Left kidney (tissue), 2 donors: ENCODE results near the gene RBM19. TPM values are rescaled to one million over a fixed set of nuclear protein-coding genes. Genes with fewer than 3 reads are reported as not detected.
A peak's percentile ranks its signal among the peaks of the same experiment; 100 is the strongest.

ENCODE experiments used
- DNase-seq: peaks from one replicate; pipeline ENCODE4 v3.0.0-alpha.2; 2013
- polyA plus RNA-seq: library from polyadenylated mRNA; unstranded; fragments of 120-200 nt; gene quantifications from one replicate; pipeline ENCODE4 v1.2.1, GENCODE V29; 2013; ENCODE audit not compliant: insufficient read length

RBM19 gene
- polyA plus RNA-seq, 1 donor = 41.9 TPM

DNA sequence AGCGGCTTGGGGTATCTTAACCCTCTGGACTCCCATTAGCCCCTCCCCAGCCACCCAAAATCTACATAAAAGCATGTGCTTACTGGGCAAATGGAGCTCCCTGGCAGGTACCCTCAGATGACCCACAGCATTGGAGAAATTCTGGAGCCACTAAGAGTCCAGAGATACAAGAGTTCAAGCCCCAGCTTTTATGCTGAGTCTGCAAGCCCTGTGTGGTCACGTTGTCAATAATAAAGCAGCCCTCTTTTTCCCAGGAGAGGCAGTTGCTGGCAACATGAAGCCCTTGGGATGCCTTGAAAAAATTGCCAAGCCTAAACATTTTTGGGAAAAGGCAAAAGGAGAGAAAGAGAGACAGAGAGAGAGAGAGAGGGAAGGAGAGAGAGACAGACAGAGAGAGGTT is 83.4 kb downstream of the RBM19 start:
- DNase-seq = no peak

DNA sequence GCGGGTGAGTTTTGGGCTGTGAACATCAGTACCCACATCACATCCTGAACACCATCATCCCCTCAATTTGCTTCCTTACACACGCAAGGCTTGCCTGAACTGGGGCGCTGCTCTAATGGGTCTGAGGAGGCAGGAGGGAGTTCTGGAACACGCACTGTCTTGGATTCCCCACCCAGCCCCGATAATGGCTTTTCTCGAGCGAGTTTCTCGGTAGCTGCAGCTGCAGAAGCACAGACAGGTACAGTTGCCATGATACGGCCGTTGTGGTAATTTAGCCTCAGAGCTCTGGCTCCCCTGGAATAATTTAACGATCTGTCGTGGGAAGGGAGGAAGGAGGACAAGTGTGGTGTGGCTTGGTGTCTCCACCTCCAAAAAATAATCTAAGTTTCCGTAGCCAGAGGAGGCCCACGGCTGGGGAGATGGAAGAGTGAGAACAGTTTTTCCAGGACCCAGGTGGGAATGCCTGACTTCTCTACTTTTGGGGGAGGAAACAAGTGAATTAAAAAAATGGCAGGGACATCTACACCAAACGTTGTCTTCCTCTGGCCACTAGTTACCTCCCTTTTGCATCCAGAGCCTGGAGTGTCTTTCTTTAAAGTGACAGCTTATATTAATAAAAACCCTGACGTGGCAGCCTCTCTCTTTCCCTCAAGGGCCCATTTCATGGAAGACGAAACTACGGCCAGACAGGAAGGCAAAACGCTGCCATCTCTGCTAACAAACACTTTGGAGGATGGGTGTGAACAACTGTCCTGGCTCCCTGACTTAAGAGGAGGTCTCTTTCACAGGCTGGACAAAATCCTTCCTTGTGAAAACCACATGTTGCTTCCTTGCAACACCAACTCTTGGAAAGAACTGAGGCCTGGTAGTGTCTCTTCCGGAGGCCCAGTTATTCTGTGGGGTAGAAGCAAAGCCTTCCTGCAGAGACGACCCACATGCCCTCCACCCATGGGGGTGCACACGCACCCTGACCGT is 84.8 kb downstream of the RBM19 start:
- no peak for DNase-seq

DNA sequence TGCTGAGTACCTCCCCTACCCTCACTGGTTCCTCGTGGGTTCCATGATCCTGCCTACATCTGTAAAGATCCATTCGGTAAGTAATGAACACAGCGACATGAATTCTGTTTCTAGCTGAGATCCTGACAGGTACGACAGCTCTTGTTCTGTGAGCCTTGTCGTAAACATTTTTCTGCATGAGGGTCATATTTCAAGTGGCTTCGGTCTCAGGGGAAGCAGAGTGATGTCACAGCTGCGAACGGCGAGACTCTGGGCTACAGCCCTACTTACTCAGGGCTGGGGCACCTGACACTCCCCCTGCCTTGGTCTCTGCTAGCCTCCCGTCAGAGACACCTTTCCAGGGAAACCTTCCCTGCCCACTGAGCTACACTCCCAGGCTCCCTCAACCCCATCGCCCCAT is 85.8 kb downstream of the RBM19 start:
- DNase-seq = no peak

GRCh38 chr12:113879658-113880057 is 86.5 kb downstream of the RBM19 start:
- no peak for DNase-seq

DNA sequence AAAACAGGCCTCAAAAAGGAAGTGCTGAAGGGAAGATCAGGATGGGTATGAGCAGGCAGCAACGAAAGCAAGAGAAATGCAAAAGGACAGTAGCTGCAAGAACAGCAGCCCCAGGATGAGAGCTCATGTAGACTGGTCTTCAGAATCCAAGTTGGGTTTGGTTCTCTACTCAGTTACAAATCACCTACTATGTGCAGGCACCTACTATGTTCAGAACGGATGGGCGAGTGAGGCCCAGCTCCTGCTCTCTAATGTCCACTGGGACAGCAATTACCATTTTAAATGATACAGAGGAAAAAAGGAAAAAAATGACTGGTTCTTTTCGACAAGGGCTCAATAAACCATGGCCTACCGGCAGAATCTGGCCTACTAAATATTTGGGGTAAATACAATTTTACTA is 88.5 kb downstream of the RBM19 start:
- DNase-seq = no peak

DNA sequence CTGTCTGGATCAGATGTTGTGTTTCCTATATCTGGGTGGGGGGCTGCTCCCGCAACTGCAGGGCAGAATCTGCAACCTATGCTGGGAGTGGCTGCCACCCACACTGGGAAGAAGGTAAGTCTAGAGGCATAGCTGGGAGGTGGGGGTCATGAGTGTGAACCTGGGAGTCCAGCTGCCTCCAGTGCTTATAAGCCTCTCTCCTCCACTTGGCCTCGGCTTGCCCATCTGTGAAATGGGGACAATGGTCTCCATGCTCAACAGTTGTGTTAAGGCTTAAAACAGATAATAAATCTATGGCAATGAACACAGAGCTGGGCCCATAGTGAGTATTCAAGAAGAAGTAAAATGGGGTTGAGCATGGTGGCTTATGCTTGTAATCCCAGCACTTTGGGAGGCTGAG is 90.0 kb downstream of the RBM19 start:
- no peak for DNase-seq

- no peak for DNase-seq
These were observed 90.4 kb downstream of the RBM19 start for GRCh38 chr12:113875691-113876090.

GRCh38 chr12:113874999-113875561 is 91.0 kb downstream of the RBM19 start:
- DNase-seq = no peak

- DNase-seq = no peak
These were observed 91.8 kb downstream of the RBM19 start for GRCh38 chr12:113874326-113874725.

- DNase-seq = no peak
These were observed 92.4 kb downstream of the RBM19 start for GRCh38 chr12:113873740-113874139.

- no peak for DNase-seq
These were observed 95.2 kb downstream of the RBM19 start for GRCh38 chr12:113870890-113871289.

- no peak for DNase-seq
These were observed 96.1 kb downstream of the RBM19 start for GRCh38 chr12:113870035-113870434.

- DNase-seq = no peak
These were observed 97.8 kb downstream of the RBM19 start for GRCh38 chr12:113868365-113868764.

DNA sequence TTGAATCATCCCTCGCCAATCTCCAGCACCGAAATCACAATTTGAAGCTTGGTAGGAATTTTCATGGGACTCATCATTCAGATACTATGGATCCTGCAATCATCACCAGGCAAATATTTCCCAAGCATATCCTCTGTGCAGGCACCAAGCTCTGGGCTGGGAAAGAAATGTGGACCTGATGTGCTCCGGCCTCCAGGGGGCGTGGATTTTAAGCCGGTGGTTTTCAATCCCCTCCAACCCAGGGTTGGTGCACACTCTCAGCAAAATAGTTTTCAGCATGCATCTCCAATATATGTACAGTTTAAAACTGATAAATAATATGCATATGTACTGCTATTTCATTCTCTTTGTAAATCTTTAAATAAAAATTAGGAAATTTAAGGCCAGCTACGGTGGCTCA is 98.9 kb downstream of the RBM19 start:
- DNase-seq = no peak

DNA sequence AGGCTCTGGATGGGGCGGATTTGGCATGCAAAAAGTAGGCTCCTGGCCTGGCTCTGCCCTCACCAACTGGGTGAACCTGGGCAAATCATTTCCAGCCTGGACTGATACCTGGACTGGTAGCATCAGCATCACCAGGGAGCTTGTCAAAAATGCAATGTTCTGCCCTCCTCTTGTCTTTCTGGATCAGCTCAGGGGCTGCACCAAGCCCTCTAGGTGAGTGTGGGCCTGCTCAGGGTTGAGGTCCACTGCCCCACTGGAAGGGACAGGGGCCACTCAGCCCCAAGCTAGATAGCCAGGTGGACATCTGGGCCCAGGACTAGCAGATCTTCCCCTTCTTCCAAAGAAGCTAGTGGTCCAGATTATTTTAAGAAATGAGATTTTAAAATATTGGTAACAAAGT is 99.6 kb downstream of the RBM19 start:
- no peak for DNase-seq

DNA sequence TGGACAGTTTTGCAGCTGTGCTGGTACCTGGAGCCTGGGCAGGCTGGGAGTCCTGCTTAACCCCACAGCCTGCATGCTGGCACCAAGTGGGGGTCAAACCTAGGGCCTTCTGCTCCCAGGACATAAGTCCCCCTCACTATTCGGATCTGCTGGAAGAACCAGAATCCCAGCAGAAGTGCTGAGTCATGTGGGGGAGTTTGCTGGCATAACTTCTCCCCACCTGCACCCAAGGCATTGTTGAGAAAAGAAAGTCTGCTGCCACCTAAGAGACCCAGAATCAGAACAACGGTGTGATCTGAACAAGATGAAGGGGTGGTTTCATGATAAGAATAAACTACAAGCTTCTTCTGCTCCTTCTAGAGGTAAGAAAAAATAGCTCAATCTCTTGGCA is 102.7 kb downstream of the RBM19 start:
- DNase-seq = no peak

GRCh38 chr12:113862590-113863454 is 103.3 kb downstream of the RBM19 start:
- no peak for DNase-seq

DNA sequence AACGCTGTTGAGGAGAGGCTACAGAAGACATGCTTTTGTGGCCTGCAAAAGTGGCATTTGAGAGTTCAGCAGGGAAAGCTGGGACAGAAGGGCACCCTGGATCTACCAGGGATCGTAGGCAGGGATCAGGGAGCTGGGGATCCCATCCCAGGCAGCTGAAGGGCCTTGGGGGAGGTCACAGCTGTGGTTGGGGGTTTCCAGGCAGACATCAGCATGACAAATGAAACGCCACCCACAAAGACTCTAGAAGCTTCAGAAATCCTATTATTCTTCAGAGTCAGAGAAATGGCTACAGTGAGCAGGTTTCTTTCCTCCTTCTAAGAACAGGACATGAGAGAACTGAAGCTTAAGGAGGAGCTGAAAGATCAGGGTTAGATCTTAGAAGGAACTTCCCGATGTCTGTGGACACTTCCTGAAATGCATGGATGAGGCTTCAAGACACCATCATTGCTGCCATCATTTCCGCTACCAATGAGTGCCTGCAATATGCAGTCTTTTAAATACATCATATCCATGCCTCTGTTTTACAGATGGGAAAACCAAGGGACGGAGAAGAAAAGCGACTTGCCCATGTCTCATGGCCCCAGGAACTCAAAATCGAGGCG is 104.3 kb downstream of the RBM19 start:
- DNase-seq = no peak

DNA sequence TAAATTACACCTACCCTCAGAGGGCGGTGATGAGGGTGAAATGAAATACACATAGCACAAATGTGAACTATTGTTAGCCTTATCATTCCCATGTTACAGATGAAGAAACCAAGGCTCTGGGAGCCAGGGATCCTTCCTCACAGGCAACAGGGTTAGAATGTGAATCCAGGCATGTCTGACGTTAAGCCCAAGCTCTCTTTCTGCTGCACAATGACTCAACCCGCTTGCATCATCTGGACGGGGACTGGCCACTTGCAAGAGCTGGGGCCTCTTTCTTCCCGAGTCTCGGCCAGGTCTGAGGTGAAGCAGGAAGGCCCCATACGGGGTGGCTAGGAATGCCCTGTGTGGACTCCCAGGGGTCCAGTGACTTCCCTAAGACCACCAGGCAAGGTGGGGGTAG is 105.2 kb downstream of the RBM19 start:
- DNase-seq = no peak

GRCh38 chr12:113860059-113860820 is 105.9 kb downstream of the RBM19 start:
- DNase-seq = peak; percentile 33

GRCh38 chr12:113858841-113859386 is 107.2 kb downstream of the RBM19 start:
- no peak for DNase-seq
